HG02642 (cell line): ENCODE data around the gene PODN.

ENCODE experiments used
- ATAC-seq: cut with Tn5 transposase; IDR thresholded peaks from one replicate; pipeline ENCODE4 v1.9.1; 2021; ENCODE audit warnings: mild to moderate bottlenecking; ENCODE audit not compliant: unreplicated experiment, poor library complexity

PODN gene, protein sequence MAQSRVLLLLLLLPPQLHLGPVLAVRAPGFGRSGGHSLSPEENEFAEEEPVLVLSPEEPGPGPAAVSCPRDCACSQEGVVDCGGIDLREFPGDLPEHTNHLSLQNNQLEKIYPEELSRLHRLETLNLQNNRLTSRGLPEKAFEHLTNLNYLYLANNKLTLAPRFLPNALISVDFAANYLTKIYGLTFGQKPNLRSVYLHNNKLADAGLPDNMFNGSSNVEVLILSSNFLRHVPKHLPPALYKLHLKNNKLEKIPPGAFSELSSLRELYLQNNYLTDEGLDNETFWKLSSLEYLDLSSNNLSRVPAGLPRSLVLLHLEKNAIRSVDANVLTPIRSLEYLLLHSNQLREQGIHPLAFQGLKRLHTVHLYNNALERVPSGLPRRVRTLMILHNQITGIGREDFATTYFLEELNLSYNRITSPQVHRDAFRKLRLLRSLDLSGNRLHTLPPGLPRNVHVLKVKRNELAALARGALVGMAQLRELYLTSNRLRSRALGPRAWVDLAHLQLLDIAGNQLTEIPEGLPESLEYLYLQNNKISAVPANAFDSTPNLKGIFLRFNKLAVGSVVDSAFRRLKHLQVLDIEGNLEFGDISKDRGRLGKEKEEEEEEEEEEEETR

GRCh38 chr1:53061859-53062707, at the start of gene PODN:
TSS of gene PODN (plus strand) at chr1:53062213. CDS start at chr1:53069856, 7,643 bp downstream.
- no peak for ATAC-seq

DNA sequence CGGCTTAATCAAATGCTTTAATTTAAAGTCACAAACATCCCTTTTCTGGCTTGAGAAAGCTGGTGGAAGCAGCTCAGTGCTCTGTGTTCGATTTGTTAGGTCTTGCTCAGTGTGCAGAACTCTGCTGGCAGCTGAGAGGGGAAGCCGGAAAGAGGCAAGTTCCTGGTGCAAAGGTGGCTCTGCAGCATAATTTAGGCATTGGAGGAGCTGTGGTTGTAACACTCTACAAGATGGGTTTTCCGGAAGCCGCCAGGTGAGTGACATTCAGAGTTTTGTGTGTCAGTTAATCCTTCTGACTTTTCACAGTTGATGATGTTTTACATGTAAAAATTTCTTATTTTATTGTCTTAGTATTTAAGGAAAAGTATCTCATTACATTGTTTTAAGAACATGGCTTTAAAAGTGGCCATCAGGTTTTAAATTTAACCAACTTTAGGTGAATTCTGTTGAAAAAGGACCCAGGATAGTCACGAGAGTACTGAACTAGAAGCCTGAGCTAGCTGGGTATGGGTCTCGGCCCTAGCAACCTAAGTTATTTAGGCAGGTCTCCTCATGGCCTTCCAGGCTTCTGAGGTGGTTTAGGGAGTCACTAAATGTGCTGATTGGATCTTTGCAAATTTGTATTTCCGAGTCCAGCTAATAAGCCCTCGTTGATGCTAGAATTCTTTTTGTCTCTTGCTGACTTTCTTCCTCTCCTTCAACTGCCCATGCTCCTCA, 47.1 kb upstream of the PODN start:
- ATAC-seq = peak; percentile 93

- no peak for ATAC-seq
Observed at GRCh38 chr1:53015508-53015860, 46.5 kb upstream of the PODN start.

- no peak for ATAC-seq
Observed at GRCh38 chr1:53016705-53017104, 45.3 kb upstream of the PODN start.

- no peak for ATAC-seq
Observed at GRCh38 chr1:53020588-53020987, 41.4 kb upstream of the PODN start.

DNA sequence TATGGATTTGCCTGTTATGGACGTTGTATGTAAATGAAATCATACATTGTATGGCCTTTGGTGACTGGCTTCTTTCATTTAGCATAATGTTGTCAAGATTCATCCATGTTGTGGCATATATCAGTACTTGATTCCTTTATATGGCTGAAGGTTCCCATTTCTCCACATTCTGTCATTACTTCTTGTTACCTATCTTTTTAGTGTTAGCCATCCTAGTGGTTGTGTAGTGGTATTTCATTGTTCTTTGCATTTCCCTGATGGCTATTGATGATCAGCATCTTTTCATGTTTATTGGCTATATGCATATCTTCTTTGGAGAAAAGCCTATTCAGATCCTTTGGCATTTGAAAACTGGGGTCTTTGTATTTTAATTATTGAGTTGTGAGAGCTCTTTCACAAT, 39.8 kb upstream of the PODN start:
- no peak for ATAC-seq

- ATAC-seq = no peak
Observed at GRCh38 chr1:53023546-53023945, 38.5 kb upstream of the PODN start.

- ATAC-seq = no peak
Observed at GRCh38 chr1:53024117-53024516, 37.9 kb upstream of the PODN start.

DNA sequence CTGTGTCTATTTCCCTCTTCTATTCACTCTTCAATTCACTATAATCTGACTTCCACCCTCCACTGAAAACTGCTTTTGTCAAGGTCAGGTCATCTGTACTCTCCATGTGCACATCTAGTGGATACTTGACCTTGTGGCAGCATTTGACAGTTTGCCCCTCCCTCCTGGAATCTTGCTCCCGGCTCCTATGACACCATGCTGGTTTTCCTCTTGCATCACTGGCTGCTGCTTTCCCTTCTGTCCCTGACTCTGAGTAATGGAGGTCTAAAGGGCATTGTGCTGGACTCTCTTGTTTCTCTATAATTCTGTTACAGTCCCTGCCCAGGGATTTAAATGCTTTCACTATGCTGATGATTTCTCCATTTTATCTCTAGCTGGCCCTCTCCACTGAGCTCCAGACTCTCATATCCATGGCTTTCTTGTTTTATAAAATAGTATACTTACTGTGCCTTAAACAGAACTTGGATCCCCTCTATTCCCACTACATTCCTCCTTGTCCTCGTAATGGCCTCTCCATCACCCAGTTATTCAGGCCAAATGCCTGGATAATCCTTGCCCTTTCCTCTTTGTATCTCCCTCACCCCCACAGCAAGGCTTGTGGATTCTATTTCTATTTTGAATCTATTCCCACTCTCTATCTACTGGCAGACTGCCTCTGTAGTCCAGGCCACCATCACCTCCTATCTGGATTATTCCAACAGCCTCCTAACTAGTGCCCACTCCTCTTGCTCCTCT, 36.8 kb upstream of the PODN start:
- no peak for ATAC-seq

- ATAC-seq = no peak
Observed at GRCh38 chr1:53025769-53026112, 36.3 kb upstream of the PODN start.

DNA sequence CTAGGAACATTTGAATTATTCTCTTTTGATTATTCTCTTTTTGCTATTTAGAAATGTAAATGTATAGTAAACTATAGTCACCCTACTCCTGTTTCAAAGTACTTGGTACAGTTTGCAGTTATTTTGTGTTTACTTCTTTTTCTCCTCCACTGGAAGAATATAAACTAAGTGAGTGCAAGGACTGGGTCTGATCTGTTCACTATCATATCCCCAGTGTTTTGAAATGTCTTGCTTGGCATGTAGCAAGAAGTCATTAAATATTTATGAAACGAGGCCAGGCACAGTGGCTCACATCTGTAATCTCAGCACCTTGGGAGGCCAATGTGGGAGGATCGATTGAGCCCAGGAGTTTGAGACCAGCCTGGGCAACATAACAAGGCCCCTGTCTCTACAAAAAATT, 35.8 kb upstream of the PODN start:
- ATAC-seq = no peak

- no peak for ATAC-seq
Observed at GRCh38 chr1:53031732-53032131, 30.3 kb upstream of the PODN start.

GRCh38 chr1:53037159-53037558, 24.9 kb upstream of the PODN start:
- ATAC-seq = no peak

GRCh38 chr1:53038566-53038965, 23.4 kb upstream of the PODN start:
- no peak for ATAC-seq

DNA sequence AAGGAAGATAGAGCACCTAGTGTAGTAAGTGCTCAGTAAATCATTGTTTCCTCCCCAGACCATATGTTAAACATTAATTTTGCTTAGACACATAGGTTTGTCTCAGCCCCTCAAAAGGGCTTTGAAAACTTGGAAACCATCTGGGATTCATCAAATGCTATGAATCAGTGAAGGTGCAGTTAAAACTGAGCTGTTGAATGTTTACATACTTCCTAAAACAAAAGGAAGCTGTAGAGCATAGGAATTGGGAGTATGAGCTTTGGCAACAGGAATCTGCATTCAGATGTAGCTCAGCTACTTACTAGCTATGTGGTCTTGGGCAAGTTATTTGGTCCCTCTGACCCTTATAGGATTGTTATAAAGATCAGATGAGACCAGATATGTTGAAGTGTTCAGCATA, 18.7 kb upstream of the PODN start:
- no peak for ATAC-seq

DNA sequence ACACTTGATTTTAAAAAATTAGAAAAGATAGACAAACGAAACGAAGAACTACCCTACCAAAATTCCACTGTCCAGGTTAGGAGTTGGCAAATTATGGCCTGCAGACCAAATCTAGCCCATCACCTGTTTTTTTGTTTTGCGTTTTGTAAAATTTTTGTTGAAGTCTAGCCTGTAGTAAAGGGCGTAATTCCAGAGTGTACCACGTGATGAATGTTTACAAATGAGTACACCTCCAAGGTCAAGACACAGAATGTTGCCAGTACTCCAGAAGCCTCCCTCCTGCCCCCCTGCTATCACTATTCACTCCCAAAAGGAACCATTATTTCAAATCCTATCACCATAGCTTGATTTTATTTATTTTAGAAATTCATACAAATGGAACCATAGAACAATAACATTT, 17.1 kb upstream of the PODN start:
- ATAC-seq = no peak

DNA sequence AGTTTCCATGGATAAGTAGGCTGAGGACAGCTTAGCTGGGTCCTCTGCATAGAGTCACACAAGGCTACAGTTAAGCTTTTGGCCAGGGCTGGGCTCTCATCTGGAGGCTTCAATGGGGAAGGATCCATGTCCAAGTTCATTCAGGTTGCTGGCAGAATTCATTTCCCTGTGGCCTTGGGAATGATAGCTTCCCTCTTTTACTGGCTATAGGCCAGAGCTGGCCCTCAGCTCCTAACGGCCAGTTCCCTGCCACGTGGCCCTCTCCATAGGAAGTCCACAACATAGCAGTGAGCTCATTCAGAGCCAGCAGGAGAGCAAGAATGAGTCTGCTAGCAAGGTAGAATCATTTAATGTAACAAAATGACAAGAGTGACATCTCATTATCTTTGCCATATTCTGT, 15.1 kb upstream of the PODN start:
- ATAC-seq = no peak

GRCh38 chr1:53047737-53048736, 14.0 kb upstream of the PODN start:
- ATAC-seq = no peak
